ENCODE results near the gene CFAP97D2.

Gene CFAP97D2

DNA sequence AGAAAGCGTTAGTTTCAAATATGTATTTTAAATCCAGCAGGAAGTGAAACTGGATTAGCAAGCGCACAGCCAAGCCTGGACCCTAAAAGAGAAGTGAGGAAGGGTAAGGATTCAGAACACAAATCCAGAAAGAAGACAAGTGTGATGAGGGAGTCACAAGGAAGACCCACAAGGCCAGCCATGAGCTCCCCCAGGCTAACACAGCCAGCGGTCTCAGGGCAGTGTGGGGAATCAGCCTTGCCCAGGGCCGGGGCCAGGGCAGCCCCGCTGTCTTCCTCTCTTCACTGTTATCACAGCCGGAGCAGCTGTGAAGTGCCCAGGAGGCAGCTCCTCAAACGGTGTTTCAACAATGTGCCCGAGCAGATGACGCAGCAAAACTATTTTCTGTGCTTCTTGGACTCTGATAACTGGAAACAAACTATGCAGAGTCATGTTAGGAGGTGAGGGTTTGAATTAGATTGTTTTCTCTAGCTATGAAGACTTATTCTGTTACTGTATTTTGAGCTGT is 43.5 kb downstream of the CFAP97D2 start:
- H3K4me1 ChIP-seq: peaks cover 0 to 9% (median 2%) of the 10 kb centered on the region in 4 donors
- no peak for DNase-seq
- TF ChIP-seq, protein P1, sequence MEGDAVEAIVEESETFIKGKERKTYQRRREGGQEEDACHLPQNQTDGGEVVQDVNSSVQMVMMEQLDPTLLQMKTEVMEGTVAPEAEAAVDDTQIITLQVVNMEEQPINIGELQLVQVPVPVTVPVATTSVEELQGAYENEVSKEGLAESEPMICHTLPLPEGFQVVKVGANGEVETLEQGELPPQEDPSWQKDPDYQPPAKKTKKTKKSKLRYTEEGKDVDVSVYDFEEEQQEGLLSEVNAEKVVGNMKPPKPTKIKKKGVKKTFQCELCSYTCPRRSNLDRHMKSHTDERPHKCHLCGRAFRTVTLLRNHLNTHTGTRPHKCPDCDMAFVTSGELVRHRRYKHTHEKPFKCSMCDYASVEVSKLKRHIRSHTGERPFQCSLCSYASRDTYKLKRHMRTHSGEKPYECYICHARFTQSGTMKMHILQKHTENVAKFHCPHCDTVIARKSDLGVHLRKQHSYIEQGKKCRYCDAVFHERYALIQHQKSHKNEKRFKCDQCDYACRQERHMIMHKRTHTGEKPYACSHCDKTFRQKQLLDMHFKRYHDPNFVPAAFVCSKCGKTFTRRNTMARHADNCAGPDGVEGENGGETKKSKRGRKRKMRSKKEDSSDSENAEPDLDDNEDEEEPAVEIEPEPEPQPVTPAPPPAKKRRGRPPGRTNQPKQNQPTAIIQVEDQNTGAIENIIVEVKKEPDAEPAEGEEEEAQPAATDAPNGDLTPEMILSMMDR (IDR thresholded peaks at IDR 0.05): no peak
- intact Hi-C loops (cut with DNase I; ENCODE audit: low total_unique reads): no loop called here
- no peak overlapping the region for H3K4me3 ChIP-seq
- H3K36me3 ChIP-seq: no peaks in the 10 kb centered on the region
- H3K9me3 ChIP-seq: no peaks in the 10 kb centered on the region
- H3K27ac ChIP-seq: no peak overlapping the region
- H3K27me3 ChIP-seq: no peaks in the 10 kb centered on the region

DNA sequence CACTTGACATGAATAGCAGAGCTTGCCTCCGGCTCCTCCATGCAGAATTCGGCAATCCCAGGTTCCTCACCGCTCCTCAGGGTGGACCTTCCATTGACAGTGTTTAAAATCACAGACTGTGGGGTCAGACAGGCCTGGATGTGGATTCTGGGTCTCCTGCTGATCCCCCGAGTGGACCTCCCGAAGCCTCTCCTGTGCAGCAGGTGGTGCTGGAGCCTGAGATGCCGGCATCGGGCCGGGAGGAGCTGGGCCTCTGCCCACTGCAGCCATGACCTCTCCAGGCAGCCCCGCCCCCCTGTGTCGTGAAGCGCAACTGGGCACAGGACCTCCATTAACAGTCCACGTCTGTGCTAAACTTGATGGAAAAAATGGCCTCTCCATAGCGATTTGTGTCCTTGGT is 45.1 kb downstream of the CFAP97D2 start:
- no peaks in the 10 kb centered on the region for H3K36me3 ChIP-seq
- H3K4me3 ChIP-seq: no peak overlapping the region
- peaks cover 0 to 15% of the 10 kb centered on the region in 2 donors for H3K27me3 ChIP-seq
- H3K9me3 ChIP-seq: no peaks in the 10 kb centered on the region
- H3K27ac ChIP-seq: no peak overlapping the region
- intact Hi-C loops (cut with DNase I; ENCODE audit: low total_unique reads): no loop called here
- DNase-seq: no peak
- TF ChIP-seq, protein P1 (IDR thresholded peaks at IDR 0.05): no peak
- peaks cover 0 to 9% (median 2%) of the 10 kb centered on the region in 4 donors for H3K4me1 ChIP-seq

DNA sequence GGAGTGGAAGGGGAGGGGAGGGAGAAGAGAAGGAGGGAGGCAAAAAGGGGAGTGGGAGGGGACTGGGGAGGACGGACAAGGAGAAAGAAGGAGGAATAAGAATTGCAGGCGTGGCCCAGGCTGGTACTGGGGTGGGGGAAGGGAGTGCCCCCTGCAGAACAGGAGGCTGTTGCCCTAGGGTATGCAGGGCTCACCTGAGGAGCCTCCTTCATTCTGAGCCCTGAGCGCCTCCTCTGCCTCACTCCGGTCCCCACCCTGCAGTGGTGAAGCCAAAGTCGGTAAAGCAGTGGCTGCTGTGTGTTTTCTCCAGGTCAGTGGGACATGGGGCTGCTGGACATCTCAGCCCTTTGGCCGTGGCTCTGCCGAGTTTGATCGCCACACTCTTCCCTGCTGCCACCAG is 46.6 kb downstream of the CFAP97D2 start:
- H3K4me1 ChIP-seq: peaks cover 0 to 9% (median 2%) of the 10 kb centered on the region in 4 donors
- no peak for DNase-seq
- intact Hi-C loops (cut with DNase I; ENCODE audit: low total_unique reads): loop anchor here (2.0 kb wide), 1 partner anchor 277 kb away; no protein-coding TSS in a partner anchor
- H3K9me3 ChIP-seq: no peaks in the 10 kb centered on the region
- TF ChIP-seq, protein P1 (IDR thresholded peaks at IDR 0.05): no peak
- H3K4me3 ChIP-seq: no peak overlapping the region
- H3K36me3 ChIP-seq: no peaks in the 10 kb centered on the region
- H3K27me3 ChIP-seq: peaks cover 0 to 16% of the 10 kb centered on the region in 2 donors
- no peak overlapping the region for H3K27ac ChIP-seq

DNA sequence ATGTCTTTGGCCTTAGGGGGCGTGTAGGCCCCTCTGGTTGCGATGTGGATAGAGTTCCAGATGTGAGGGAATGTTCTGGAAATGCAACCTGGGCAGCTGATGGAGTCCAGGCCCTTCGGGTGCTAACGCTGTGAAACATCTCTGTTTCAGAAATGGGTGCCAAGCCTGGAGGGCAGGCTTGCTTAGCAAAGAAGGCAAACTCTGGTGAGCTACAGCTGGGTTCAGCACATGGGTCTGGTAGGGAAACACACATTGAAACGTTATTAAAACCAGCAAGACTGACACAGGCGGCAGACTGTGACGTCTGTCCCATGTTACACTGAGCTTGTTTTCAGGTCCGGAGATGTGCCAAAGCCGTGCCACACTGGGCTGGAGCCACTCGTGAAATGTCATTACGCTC is 47.0 kb downstream of the CFAP97D2 start:
- H3K27me3 ChIP-seq: peaks cover 0 to 16% of the 10 kb centered on the region in 2 donors
- no peak overlapping the region for H3K27ac ChIP-seq
- TF ChIP-seq, protein P1 (IDR thresholded peaks at IDR 0.05): no peak
- no peak overlapping the region for H3K4me3 ChIP-seq
- intact Hi-C loops (cut with DNase I; ENCODE audit: low total_unique reads): loop anchor here (2.0 kb wide), 1 partner anchor 277 kb away; no protein-coding TSS in a partner anchor
- H3K9me3 ChIP-seq: no peaks in the 10 kb centered on the region
- H3K36me3 ChIP-seq: no peaks in the 10 kb centered on the region
- no peak for DNase-seq
- peaks cover 0 to 9% (median 2%) of the 10 kb centered on the region in 4 donors for H3K4me1 ChIP-seq

DNA sequence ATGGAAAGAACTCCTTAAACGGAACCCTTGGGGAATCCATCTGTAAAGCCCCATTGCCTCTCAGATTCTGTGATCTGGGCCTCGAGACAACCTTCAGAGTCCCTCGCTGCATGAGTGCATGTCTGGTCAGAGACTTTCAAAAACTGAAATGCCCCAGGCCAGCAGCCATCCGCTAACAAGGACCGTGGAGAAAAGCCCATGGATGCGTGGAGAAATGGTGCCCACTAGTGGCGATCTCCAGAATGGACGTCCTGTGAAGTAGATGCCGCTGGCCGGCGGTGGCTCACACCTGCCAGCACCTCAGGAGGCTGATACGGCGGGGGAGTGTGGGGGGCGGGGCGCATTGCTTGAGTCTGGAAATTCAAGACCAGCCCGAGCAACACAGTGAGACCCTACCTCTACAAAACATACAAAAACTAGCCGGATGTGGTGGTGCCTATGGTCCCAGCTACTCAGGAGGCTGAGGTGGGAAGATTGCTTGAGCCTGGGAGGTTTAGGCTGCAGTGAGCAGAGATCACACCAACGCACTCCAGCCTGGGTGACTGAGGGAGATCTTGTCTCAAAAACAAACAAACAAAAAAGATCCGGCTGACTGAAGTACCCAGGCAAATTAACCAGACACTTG is 47.8 kb downstream of the CFAP97D2 start:
- H3K4me1 ChIP-seq: peaks cover 0 to 9% (median 2%) of the 10 kb centered on the region in 4 donors
- peak; percentile 84 to 89 for DNase-seq
- peaks cover 0 to 16% of the 10 kb centered on the region in 2 donors for H3K27me3 ChIP-seq
- no peaks in the 10 kb centered on the region for H3K9me3 ChIP-seq
- no peak overlapping the region for H3K4me3 ChIP-seq
- TF ChIP-seq, protein P1 (IDR thresholded peaks at IDR 0.05): peak; percentile 95 to 98
- no peak overlapping the region for H3K27ac ChIP-seq
- no peaks in the 10 kb centered on the region for H3K36me3 ChIP-seq
- intact Hi-C loops (cut with DNase I; ENCODE audit: low total_unique reads): loop anchor here (2.0 kb wide), 1 partner anchor 278 kb away; no protein-coding TSS in a partner anchor

Measured in tibial artery (tissue), 4 donors.